BLaER1 treated with 17β-estradiol and CSF1 and Interleukin-3, amounts not matched to agents 10 nM and 100 nM (cell line): ENCODE results near the gene ZSCAN22.

ENCODE experiments used
- H3K27ac ChIP-seq, 11 experiments: shearing (Covaris generic); formaldehyde crosslinking; 2 replicates each; pipeline ENCODE4 v1.8.1; 2022
- H3K27me3 ChIP-seq, 11 experiments: shearing (Covaris generic); formaldehyde crosslinking; 2 replicates each; pipeline ENCODE4 v1.8.1; 2022
- H3K36me3 ChIP-seq, 11 experiments: shearing (Covaris generic); formaldehyde crosslinking; 2 replicates each; pipeline ENCODE4 v1.8.1; 2022
- H3K4me1 ChIP-seq, 10 experiments: shearing (Covaris generic); formaldehyde crosslinking; 2 replicates each; pipeline ENCODE4 v1.8.1; 2022
- H3K4me2 ChIP-seq, 11 experiments: shearing (Covaris generic); formaldehyde crosslinking; 2 replicates each; pipeline ENCODE4 v1.8.1; 2022
- H3K4me3 ChIP-seq, 10 experiments: shearing (Covaris generic); formaldehyde crosslinking; 2 replicates each; pipeline ENCODE4 v1.8.1; 2022
- H3K9ac ChIP-seq, 11 experiments: shearing (Covaris generic); formaldehyde crosslinking; 2 replicates each; pipeline ENCODE4 v1.8.1; 2022
- H3K9me3 ChIP-seq, 11 experiments: shearing (Covaris generic); formaldehyde crosslinking; replicated peaks in 1 of 11; 2 replicates each; pipeline ENCODE4 v1.8.1; 2022
- H4K20me1 ChIP-seq, 11 experiments: shearing (Covaris generic); formaldehyde crosslinking; 2 replicates each; pipeline ENCODE4 v1.8.1; 2022
- Cebpa-rat ChIP-seq, 11 experiments: shearing (Covaris generic); IDR thresholded peaks; 2 replicates each; pipeline ENCODE4 v1.8.1; 2022

ZSCAN22 gene

GRCh38 chr19:58350871-58351557 lies 24.2 kb downstream of the ZSCAN22 start:
- peak overlapping the region; percentile 65 to 91 (median 85); a peak in 19 of 22 replicates for H3K9ac ChIP-seq
- H3K27ac ChIP-seq: peak overlapping the region in 8 of 11 experiments; percentile 78 to 98 (median 86); a peak in 11 of 22 replicates
- H3K27me3 ChIP-seq: peaks cover 10 to 20% (median 12%) of the 10 kb centered on the region in 11 experiments
- peaks cover 18 to 61% (median 54%) of the 10 kb centered on the region in 11 experiments for H4K20me1 ChIP-seq
- no peaks in the 10 kb centered on the region for H3K9me3 ChIP-seq
- peaks cover 0 to 42% (median 25%) of the 10 kb centered on the region in 11 experiments; a peak in 17 of 22 replicates for H3K36me3 ChIP-seq
- peak overlapping the region; percentile 86 to 99 (median 96) for H3K4me2 ChIP-seq
- H3K4me1 ChIP-seq: peaks cover 42 to 67% (median 55%) of the 10 kb centered on the region in 10 experiments
- peak overlapping the region in 9 of 10 experiments; percentile 50 to 88 (median 76); a peak in 16 of 20 replicates for H3K4me3 ChIP-seq
- TF ChIP-seq Cebpa-rat (IDR thresholded peaks at IDR 0.05): no peak

GRCh38 chr19:58351558-58351878 lies 24.7 kb downstream of the ZSCAN22 start:
- TF ChIP-seq Cebpa-rat (IDR thresholded peaks at IDR 0.05): no peak
- peaks cover 42 to 67% (median 55%) of the 10 kb centered on the region in 10 experiments for H3K4me1 ChIP-seq
- H3K9me3 ChIP-seq: no peaks in the 10 kb centered on the region
- H3K36me3 ChIP-seq: peaks cover 0 to 42% (median 25%) of the 10 kb centered on the region in 11 experiments; a peak in 17 of 22 replicates
- H3K9ac ChIP-seq: no peak overlapping the region
- H3K27me3 ChIP-seq: peaks cover 15 to 25% (median 17%) of the 10 kb centered on the region in 11 experiments
- peaks cover 18 to 66% (median 59%) of the 10 kb centered on the region in 11 experiments for H4K20me1 ChIP-seq
- no peak overlapping the region for H3K4me3 ChIP-seq
- peak overlapping the region in 9 of 11 experiments; percentile 86 to 99 (median 96); a peak in 18 of 22 replicates for H3K4me2 ChIP-seq
- H3K27ac ChIP-seq: no peak overlapping the region

- peaks cover 0 to 42% (median 25%) of the 10 kb centered on the region in 11 experiments; a peak in 17 of 22 replicates for H3K36me3 ChIP-seq
- H3K9ac ChIP-seq: no peak overlapping the region
- H3K27ac ChIP-seq: no peak overlapping the region
- no peak overlapping the region for H3K4me3 ChIP-seq
- peaks cover 46 to 70% (median 58%) of the 10 kb centered on the region in 10 experiments for H3K4me1 ChIP-seq
- TF ChIP-seq Cebpa-rat (IDR thresholded peaks at IDR 0.05): no peak
- H3K4me2 ChIP-seq: peak overlapping the region in 3 of 11 experiments; percentile 15 to 97 (median 97); a peak in 2 of 22 replicates
- H3K27me3 ChIP-seq: peaks cover 21 to 31% (median 24%) of the 10 kb centered on the region in 11 experiments
- no peaks in the 10 kb centered on the region for H3K9me3 ChIP-seq
- H4K20me1 ChIP-seq: peaks cover 18 to 73% (median 66%) of the 10 kb centered on the region in 11 experiments
Observed at GRCh38 chr19:58351990-58352755, 25.4 kb downstream of the ZSCAN22 start.

GRCh38 chr19:58352760-58353671 lies 26.2 kb downstream of the ZSCAN22 start, which contains the start of gene A1BG:
Gene A1BG, minus strand, starts transcription at chr19:58353492. Its CDS starts 55 bp downstream, at chr19:58353437.
- peaks cover 49 to 78% (median 64%) of the 10 kb centered on the region in 10 experiments for H3K4me1 ChIP-seq
- H3K4me2 ChIP-seq: peak within 1 kb of the TSS in 4 of 11 experiments; percentile 15 to 25 (median 18); a peak in 3 of 22 replicates
- H3K9me3 ChIP-seq: no peaks in the 10 kb centered on the region
- TF ChIP-seq Cebpa-rat (IDR thresholded peaks at IDR 0.05): no peak
- H3K27ac ChIP-seq: no peak within 1 kb of the TSS
- 0 out of 22 replicates have a peak within 1 kb of the TSS, but pooled peaks of 1 of the 11 experiments have one; percentile 23 for H3K9ac ChIP-seq
- H3K36me3 ChIP-seq: peaks cover 0 to 42% (median 25%) of the 10 kb centered on the region in 11 experiments; a peak in 17 of 22 replicates
- peaks cover 18 to 78% (median 68%) of the 10 kb centered on the region in 11 experiments for H4K20me1 ChIP-seq
- H3K4me3 ChIP-seq: no peak within 1 kb of the TSS
- peaks cover 28 to 39% (median 32%) of the 10 kb centered on the region in 11 experiments for H3K27me3 ChIP-seq

GRCh38 chr19:58353717-58354477 lies 27.1 kb downstream of the ZSCAN22 start:
- peaks cover 18 to 79% (median 68%) of the 10 kb centered on the region in 11 experiments for H4K20me1 ChIP-seq

GRCh38 chr19:58354478-58355030 lies 27.8 kb downstream of the ZSCAN22 start:
- Histone ChIP-seq H3K27ac (no peak overlapping the region), H3K4me1 (peaks cover 35 to 76% (median 60%) of the 10 kb centered on the region in 10 experiments), H3K4me3 (no peak overlapping the region), H4K20me1 (peaks cover 18 to 79% (median 68%) of the 10 kb centered on the region in 11 experiments), H3K9ac (no peak overlapping the region), H3K9me3 (no peaks in the 10 kb centered on the region), H3K4me2 (no peak overlapping the region), H3K36me3 (peaks cover 0 to 42% (median 25%) of the 10 kb centered on the region in 11 experiments; a peak in 17 of 22 replicates), H3K27me3 (peaks cover 31 to 39% (median 35%) of the 10 kb centered on the region in 11 experiments)
- TF ChIP-seq Cebpa-rat (IDR thresholded peaks at IDR 0.05): no peak

More at GRCh38 chr19:58353717-58354477, 27.1 kb downstream of the ZSCAN22 start:
- H3K4me2 ChIP-seq: no peak overlapping the region
- no peak overlapping the region for H3K27ac ChIP-seq
- peaks cover 0 to 42% (median 25%) of the 10 kb centered on the region in 11 experiments; a peak in 17 of 22 replicates for H3K36me3 ChIP-seq
- peaks cover 42 to 79% (median 64%) of the 10 kb centered on the region in 10 experiments for H3K4me1 ChIP-seq
- no peaks in the 10 kb centered on the region for H3K9me3 ChIP-seq
- no peak overlapping the region for H3K4me3 ChIP-seq
- no peak for TF ChIP-seq Cebpa-rat (IDR thresholded peaks at IDR 0.05)
- H3K27me3 ChIP-seq: peaks cover 31 to 39% (median 35%) of the 10 kb centered on the region in 11 experiments
- no peak overlapping the region for H3K9ac ChIP-seq

GRCh38 chr19:58355215-58355796 lies 28.5 kb downstream of the ZSCAN22 start:
- peaks cover 16 to 78% (median 68%) of the 10 kb centered on the region in 11 experiments for H4K20me1 ChIP-seq
- H3K4me3 ChIP-seq: 0 out of 20 replicates have a peak overlapping the region, but pooled peaks of 1 of the 10 experiments have one; percentile 53
- H3K27ac ChIP-seq: no peak overlapping the region
- no peaks in the 10 kb centered on the region for H3K9me3 ChIP-seq
- peak overlapping the region in 10 of 11 experiments; percentile 80 to 98 (median 93); a peak in 21 of 22 replicates for H3K4me2 ChIP-seq
- peaks cover 31 to 39% (median 35%) of the 10 kb centered on the region in 11 experiments for H3K27me3 ChIP-seq
- H3K4me1 ChIP-seq: peaks cover 28 to 69% (median 53%) of the 10 kb centered on the region in 10 experiments
- no peak for TF ChIP-seq Cebpa-rat (IDR thresholded peaks at IDR 0.05)
- H3K9ac ChIP-seq: peak overlapping the region in 1 of 11 experiments; percentile 40; a peak in 1 of 22 replicates
- H3K36me3 ChIP-seq: peaks cover 0 to 42% (median 25%) of the 10 kb centered on the region in 11 experiments; a peak in 17 of 22 replicates
